Measurements from ENCODE around the gene RAPGEF3.

DNA sequence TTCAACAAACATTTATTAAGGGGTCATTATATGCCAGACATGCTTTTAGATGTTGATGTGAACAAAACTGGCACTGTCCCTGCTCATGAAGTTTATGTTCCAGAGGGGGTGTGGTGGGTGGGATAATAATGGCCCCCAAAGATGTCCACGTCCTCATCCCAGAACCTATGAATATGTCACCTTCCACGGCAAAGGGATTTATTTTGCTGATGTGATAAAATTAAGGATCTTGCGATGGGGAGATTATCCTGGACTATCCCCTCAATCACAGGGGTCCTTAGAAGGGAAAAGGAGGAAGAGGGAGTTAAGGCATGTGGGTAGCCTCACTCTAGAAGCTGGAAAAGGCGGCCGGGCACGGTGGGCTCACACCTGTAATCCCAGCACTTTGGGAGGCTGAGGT, 12.6 kb upstream of the RAPGEF3 start:
- TF ChIP-seq, protein P1, sequence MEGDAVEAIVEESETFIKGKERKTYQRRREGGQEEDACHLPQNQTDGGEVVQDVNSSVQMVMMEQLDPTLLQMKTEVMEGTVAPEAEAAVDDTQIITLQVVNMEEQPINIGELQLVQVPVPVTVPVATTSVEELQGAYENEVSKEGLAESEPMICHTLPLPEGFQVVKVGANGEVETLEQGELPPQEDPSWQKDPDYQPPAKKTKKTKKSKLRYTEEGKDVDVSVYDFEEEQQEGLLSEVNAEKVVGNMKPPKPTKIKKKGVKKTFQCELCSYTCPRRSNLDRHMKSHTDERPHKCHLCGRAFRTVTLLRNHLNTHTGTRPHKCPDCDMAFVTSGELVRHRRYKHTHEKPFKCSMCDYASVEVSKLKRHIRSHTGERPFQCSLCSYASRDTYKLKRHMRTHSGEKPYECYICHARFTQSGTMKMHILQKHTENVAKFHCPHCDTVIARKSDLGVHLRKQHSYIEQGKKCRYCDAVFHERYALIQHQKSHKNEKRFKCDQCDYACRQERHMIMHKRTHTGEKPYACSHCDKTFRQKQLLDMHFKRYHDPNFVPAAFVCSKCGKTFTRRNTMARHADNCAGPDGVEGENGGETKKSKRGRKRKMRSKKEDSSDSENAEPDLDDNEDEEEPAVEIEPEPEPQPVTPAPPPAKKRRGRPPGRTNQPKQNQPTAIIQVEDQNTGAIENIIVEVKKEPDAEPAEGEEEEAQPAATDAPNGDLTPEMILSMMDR (IDR thresholded peaks at IDR 0.05; ENCODE audit: low read depth, low read length) = no peak
- TF ChIP-seq MYC (IDR thresholded peaks at IDR 0.05; ENCODE audit: low read depth, low read length) (no peak), MAX (IDR thresholded peaks at IDR 0.05; ENCODE audit: low read depth, low read length) (no peak), POLR2A (IDR thresholded peaks at IDR 0.05; ENCODE audit: extremely low read depth, insufficient read length) (no peak)
